ENCODE measurements around the gene PRKCH. TPM values are rescaled to one million over a fixed set of nuclear protein-coding genes. Genes with fewer than 3 reads are reported as not detected.

Gene PRKCH
- total RNA-seq, result 32.5 and 38.6 TPM in 2 replicates

GRCh38 chr14:61321385-61322010, at the start of gene PRKCH:
PRKCH (plus strand) TSS chr14:61321579; CDS start chr14:61322102, 523 bp downstream.

GRCh38 chr14:61281186-61281947, 40.0 kb upstream of the PRKCH start, which contains the start of gene TMEM30B:
TMEM30B (minus strand) TSS chr14:61281338; CDS start chr14:61281147, 191 bp downstream.

Other genes starting within 250 kb of the PRKCH start
- 14.5 and 20.5 TPM in 2 replicates for gene TMEM30B, start 40.2 kb upstream of the PRKCH start, total RNA-seq